Measurements from ENCODE around the gene CWC22. TPM values are rescaled to one million over a fixed set of nuclear protein-coding genes. Genes with fewer than 3 reads are reported as not detected.
A peak's percentile ranks its signal among the peaks of the same experiment; 100 is the strongest.

The CWC22 gene
- total and polyA plus RNA-seq, 2 of the 13 experiments (the other 11 are each of a cell fraction or from before 2014, with no cell fraction given): 5.7 to 29.2 TPM

GRCh38 chr2:180006781-180007579, at the start of gene CWC22 (continued):
- no peak for TF ChIP-seq RERE (CRISPR knock-in tag; IDR thresholded peaks at IDR 0.05; ENCODE audit: low read depth)
- TF ChIP-seq ZNF644 (CRISPR knock-in tag; IDR thresholded peaks at IDR 0.05; ENCODE audit: low read depth): peak; percentile 47; the same call in 1 of the 2 replicates
- TF ChIP-seq NCOA2 (CRISPR knock-in tag; IDR thresholded peaks at IDR 0.05): peak; percentile 61
- 0 out of 3 replicates have a peak, but pooled peaks have one; percentile 30 for TF ChIP-seq MXI1 (IDR thresholded peaks at IDR 0.05; ENCODE audit: borderline replicate concordance, low read depth, low read length)
- TF ChIP-seq IRF2 (CRISPR knock-in tag; IDR thresholded peaks at IDR 0.05): peak; percentile 71
- 0 out of 2 replicates have a peak, but pooled peaks have one; percentile 56 for TF ChIP-seq NFE2 (CRISPR knock-in tag; IDR thresholded peaks at IDR 0.05)
- TF ChIP-seq STAT6 (CRISPR knock-in tag; IDR thresholded peaks at IDR 0.05; ENCODE audit: borderline replicate concordance): peak; percentile 80; the same call in 1 of the 2 replicates
- peak; percentile 69 for TF ChIP-seq ZNF747 (CRISPR knock-in tag; IDR thresholded peaks at IDR 0.05; ENCODE audit: borderline replicate concordance)
- no peak for TF ChIP-seq ZNF563 (CRISPR knock-in tag; IDR thresholded peaks at IDR 0.05)
- peak; percentile 40; the same call in 1 of the 2 replicates for TF ChIP-seq E2F5 (CRISPR knock-in tag; conservative IDR thresholded peaks at IDR 0.05)
- peak; percentile 62 for TF ChIP-seq RFX5 (IDR thresholded peaks at IDR 0.05; ENCODE audit: low read depth, low read length)
- 0 out of 2 replicates have a peak, but pooled peaks have one; percentile 21 for TF ChIP-seq AKNA (CRISPR knock-in tag; IDR thresholded peaks at IDR 0.05; ENCODE audit: borderline replicate concordance)
- TF ChIP-seq NFATC3 (CRISPR knock-in tag; IDR thresholded peaks at IDR 0.05): peak; percentile 41; the same call in 1 of the 2 replicates
- peak; percentile 23; the same call in 1 of the 2 replicates for TF ChIP-seq RARA (CRISPR knock-in tag; IDR thresholded peaks at IDR 0.05)
- TF ChIP-seq PHB2 (IDR thresholded peaks at IDR 0.05; ENCODE audit: partially characterized antibody): no peak
